Transverse colon (tissue), 4 donors: ENCODE measurements around the gene MED15.

Source experiments
- CTCF ChIP-seq, 5 experiments: fragments of 200-600 bp in 3 of 5; fragments of 450-650 bp in 2 of 5; sonication (generic) in 3 of 5; IDR thresholded peaks; 1 replicate in 2 of 5; 2 replicates in 3 of 5; pipeline ENCODE4 v1.5.1; 2016 to 2017; ENCODE audit warnings: antibody characterized with exemption in 5 of 5, inconsistent platforms in 3 of 5, mild to moderate bottlenecking in 2 of 5, moderate library complexity in 1 of 5
- EP300 ChIP-seq: sonication (generic); formaldehyde crosslinking; IDR thresholded peaks from one replicate; pipeline ENCODE4 v1.6.1; 2017; ENCODE audit warnings: antibody characterized with exemption, low read depth
- POLR2A ChIP-seq: fragments of 450-650 bp; IDR thresholded peaks from one replicate; pipeline ENCODE4 v1.6.1; 2016; ENCODE audit warnings: antibody characterized with exemption, mild to moderate bottlenecking, moderate library complexity
- POLR2AphosphoS5 ChIP-seq, 3 donors: sonication (generic); formaldehyde crosslinking; IDR thresholded peaks; one replicate each; pipeline ENCODE4 v1.6.1; 2016; ENCODE audit warnings: antibody characterized with exemption in 3 of 3

GRCh38 chr22:20528405-20528978 lies 21.1 kb downstream of the MED15 start:
- TF ChIP-seq CTCF (IDR thresholded peaks at IDR 0.05) (no peak), POLR2A (no peak), POLR2AphosphoS5 (IDR thresholded peaks at IDR 0.05) (no peak), EP300 (no peak)
